Measurements from ENCODE around the gene USP7. TPM values are rescaled to one million over a fixed set of nuclear protein-coding genes. Genes with fewer than 3 reads are reported as not detected.

The USP7 gene
- total RNA-seq, 1 donor from 2014 or later = 96.9 TPM

DNA sequence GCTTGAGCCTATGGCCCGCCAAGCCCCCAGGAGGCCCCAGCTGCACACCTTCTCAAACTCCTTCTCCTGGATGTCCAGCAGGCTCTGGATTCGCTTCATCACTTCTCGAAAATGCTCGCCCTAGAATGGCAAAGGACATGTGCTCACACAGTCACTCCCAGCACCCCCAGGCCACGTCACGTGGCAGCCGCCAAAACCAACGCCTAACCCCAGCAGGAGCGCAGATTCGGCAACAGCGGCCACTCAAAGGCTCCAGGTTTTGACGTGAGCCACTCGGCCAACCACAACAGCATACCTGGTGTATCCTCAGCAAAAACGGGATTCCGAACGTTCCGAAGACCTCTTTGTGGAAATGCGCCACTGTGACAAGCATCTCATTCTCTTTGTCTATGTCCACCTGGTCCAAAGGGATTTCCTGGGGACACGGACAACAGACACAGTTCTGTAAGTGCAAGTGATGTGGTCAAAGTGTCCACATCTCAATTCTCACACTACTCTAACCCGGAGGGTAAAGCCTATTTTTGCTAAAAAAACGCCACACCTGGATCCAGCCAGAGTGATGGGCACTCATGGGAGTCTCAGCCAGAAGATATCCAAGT is 68.9 kb downstream of the USP7 start:
- FAIRE-seq (no peak), DNase-seq (ENCODE audit: low read depth) (no peak)
- Histone ChIP-seq H3K4me2 (ENCODE audit: low read length) (no peak overlapping the region), H3K27ac (ENCODE audit: low read depth, low read length) (no peak overlapping the region), H4K20me1 (ENCODE audit: insufficient read depth, low read length) (peaks cover 40% of the 10 kb centered on the region), H3K27me3 (ENCODE audit: insufficient read depth, low read length) (no peaks in the 10 kb centered on the region), H3K36me3 (ENCODE audit: insufficient read depth, low read length) (peaks cover 60% of the 10 kb centered on the region), H3K9me3 (ENCODE audit: insufficient read depth, low read depth, low read length) (no peaks in the 10 kb centered on the region), H3K4me1 (ENCODE audit: insufficient read depth, low read length) (peaks cover 7% of the 10 kb centered on the region), H3K79me2 (ENCODE audit: insufficient read depth, low read length) (no peaks in the 10 kb centered on the region), H3K9ac (ENCODE audit: low read length) (no peak overlapping the region), H3K4me3 (ENCODE audit: insufficient read depth, low read depth, low read length) (no peak overlapping the region), H2AFZ (ENCODE audit: low read depth, low read length) (no peak overlapping the region)
- Mint-ChIP-seq H3K27me3 (ENCODE audit: low read depth, unreplicated experiment) (no peaks in the 10 kb centered on the region), H3K9me3 (ENCODE audit: unreplicated experiment) (no peaks in the 10 kb centered on the region), H3K27ac (ENCODE audit: unreplicated experiment) (no peak overlapping the region), H3K36me3 (ENCODE audit: low read depth, unreplicated experiment) (peaks cover 20% of the 10 kb centered on the region), H3K4me1 (ENCODE audit: low read depth, unreplicated experiment) (no peaks in the 10 kb centered on the region), H3K4me3 (ENCODE audit: unreplicated experiment) (no peak overlapping the region)
- TF ChIP-seq EZH2 (IDR thresholded peaks at IDR 0.05; ENCODE audit: insufficient read depth, low read length) = no peak
- TF ChIP-seq, protein P1, sequence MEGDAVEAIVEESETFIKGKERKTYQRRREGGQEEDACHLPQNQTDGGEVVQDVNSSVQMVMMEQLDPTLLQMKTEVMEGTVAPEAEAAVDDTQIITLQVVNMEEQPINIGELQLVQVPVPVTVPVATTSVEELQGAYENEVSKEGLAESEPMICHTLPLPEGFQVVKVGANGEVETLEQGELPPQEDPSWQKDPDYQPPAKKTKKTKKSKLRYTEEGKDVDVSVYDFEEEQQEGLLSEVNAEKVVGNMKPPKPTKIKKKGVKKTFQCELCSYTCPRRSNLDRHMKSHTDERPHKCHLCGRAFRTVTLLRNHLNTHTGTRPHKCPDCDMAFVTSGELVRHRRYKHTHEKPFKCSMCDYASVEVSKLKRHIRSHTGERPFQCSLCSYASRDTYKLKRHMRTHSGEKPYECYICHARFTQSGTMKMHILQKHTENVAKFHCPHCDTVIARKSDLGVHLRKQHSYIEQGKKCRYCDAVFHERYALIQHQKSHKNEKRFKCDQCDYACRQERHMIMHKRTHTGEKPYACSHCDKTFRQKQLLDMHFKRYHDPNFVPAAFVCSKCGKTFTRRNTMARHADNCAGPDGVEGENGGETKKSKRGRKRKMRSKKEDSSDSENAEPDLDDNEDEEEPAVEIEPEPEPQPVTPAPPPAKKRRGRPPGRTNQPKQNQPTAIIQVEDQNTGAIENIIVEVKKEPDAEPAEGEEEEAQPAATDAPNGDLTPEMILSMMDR (IDR thresholded peaks at IDR 0.05; ENCODE audit: insufficient read depth, low read depth, low read length) = no peak

DNA sequence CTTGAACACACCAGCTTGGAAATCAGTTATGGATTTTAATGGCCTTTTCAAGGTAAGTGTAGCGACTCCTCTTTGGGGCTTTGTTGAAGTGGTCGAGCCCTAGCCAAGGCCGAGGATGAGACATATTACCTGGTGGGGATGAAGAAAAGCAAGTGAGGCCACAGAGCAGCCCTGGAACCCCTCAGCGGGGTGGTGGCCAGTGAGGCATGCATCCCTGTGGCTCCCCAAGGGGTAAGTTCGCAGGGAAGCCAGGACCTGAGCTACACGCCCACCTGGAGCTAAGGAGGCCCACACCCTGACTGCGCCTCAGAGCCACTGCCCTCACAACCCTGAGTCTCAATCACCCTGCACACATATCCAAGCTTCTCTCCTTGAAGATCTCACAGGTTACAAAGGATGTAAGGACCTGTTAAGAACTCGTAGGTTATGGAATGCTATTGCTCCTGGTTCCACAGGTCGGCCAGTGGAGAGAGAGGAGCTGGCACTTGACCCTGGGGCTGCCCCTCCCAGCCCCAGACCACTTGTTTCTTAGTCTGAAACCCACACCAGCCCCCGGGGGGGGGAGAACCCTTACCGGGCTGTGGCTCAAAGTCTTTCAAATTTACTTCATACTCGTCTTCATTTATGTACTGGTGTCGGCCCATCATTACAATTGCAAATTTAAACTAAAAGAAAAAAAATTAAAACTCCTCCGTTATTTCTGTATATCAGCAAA is 69.6 kb downstream of the USP7 start:
- H3K4me1 Mint-ChIP-seq (ENCODE audit: low read depth, unreplicated experiment) = no peaks in the 10 kb centered on the region
- no peaks in the 10 kb centered on the region for H3K27me3 ChIP-seq (ENCODE audit: insufficient read depth, low read length)
- H3K4me3 Mint-ChIP-seq (ENCODE audit: unreplicated experiment) = no peak overlapping the region
- H3K4me3 ChIP-seq (ENCODE audit: insufficient read depth, low read depth, low read length) = no peak overlapping the region
- no peak for DNase-seq (ENCODE audit: low read depth)
- H3K79me2 ChIP-seq (ENCODE audit: insufficient read depth, low read length) = no peaks in the 10 kb centered on the region
- no peaks in the 10 kb centered on the region for H3K27me3 Mint-ChIP-seq (ENCODE audit: low read depth, unreplicated experiment)
- no peak overlapping the region for H3K9ac ChIP-seq (ENCODE audit: low read length)
- no peak overlapping the region for H3K27ac ChIP-seq (ENCODE audit: low read depth, low read length)
- H3K27ac Mint-ChIP-seq (ENCODE audit: unreplicated experiment) = no peak overlapping the region
- H3K36me3 Mint-ChIP-seq (ENCODE audit: low read depth, unreplicated experiment) = peaks cover 20% of the 10 kb centered on the region
- H3K4me2 ChIP-seq (ENCODE audit: low read length) = no peak overlapping the region
- no peaks in the 10 kb centered on the region for H3K9me3 ChIP-seq (ENCODE audit: insufficient read depth, low read depth, low read length)
- no peak for FAIRE-seq
- peaks cover 7% of the 10 kb centered on the region for H3K4me1 ChIP-seq (ENCODE audit: insufficient read depth, low read length)
- peaks cover 43% of the 10 kb centered on the region for H4K20me1 ChIP-seq (ENCODE audit: insufficient read depth, low read length)
- H3K36me3 ChIP-seq (ENCODE audit: insufficient read depth, low read length) = peaks cover 54% of the 10 kb centered on the region
- no peak overlapping the region for H2AFZ ChIP-seq (ENCODE audit: low read depth, low read length)
- TF ChIP-seq, protein P1 (IDR thresholded peaks at IDR 0.05; ENCODE audit: insufficient read depth, low read depth, low read length) = no peak
- no peak for TF ChIP-seq EZH2 (IDR thresholded peaks at IDR 0.05; ENCODE audit: insufficient read depth, low read length)
- no peaks in the 10 kb centered on the region for H3K9me3 Mint-ChIP-seq (ENCODE audit: unreplicated experiment)

DNA sequence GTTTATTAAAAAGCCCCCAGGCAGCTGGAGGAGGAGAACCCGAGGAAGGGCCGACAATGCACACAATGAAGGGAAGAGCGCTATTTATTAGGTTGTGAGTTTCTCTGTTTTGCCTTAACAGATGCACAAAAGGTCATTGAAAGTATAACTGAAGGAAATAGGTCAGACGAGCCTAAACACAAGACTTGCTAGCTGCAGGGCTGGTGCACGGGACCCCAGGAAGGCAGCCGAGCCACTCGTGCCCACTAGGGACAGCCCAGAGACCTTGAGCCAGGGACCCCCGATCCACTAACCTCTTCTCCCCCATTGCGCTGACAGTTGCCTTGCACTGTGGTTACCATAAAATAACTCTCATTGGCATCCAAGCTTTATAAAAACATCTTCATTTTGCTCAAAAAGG is 70.3 kb downstream of the USP7 start:
- Histone ChIP-seq H3K4me3 (ENCODE audit: insufficient read depth, low read depth, low read length) (no peak overlapping the region), H3K27me3 (ENCODE audit: insufficient read depth, low read length) (no peaks in the 10 kb centered on the region), H3K4me1 (ENCODE audit: insufficient read depth, low read length) (peaks cover 12% of the 10 kb centered on the region), H3K9me3 (ENCODE audit: insufficient read depth, low read depth, low read length) (no peaks in the 10 kb centered on the region), H4K20me1 (ENCODE audit: insufficient read depth, low read length) (peaks cover 51% of the 10 kb centered on the region), H3K36me3 (ENCODE audit: insufficient read depth, low read length) (peaks cover 47% of the 10 kb centered on the region), H3K79me2 (ENCODE audit: insufficient read depth, low read length) (no peaks in the 10 kb centered on the region), H2AFZ (ENCODE audit: low read depth, low read length) (no peak overlapping the region), H3K4me2 (ENCODE audit: low read length) (no peak overlapping the region), H3K27ac (ENCODE audit: low read depth, low read length) (no peak overlapping the region), H3K9ac (ENCODE audit: low read length) (no peak overlapping the region)
- H3K36me3 Mint-ChIP-seq (ENCODE audit: low read depth, unreplicated experiment) = peaks cover 20% of the 10 kb centered on the region
- no peak for DNase-seq (ENCODE audit: low read depth)
- H3K27ac Mint-ChIP-seq (ENCODE audit: unreplicated experiment) = no peak overlapping the region
- H3K4me3 Mint-ChIP-seq (ENCODE audit: unreplicated experiment) = no peak overlapping the region
- no peaks in the 10 kb centered on the region for H3K4me1 Mint-ChIP-seq (ENCODE audit: low read depth, unreplicated experiment)
- no peaks in the 10 kb centered on the region for H3K9me3 Mint-ChIP-seq (ENCODE audit: unreplicated experiment)
- FAIRE-seq = no peak
- TF ChIP-seq, protein P1 (IDR thresholded peaks at IDR 0.05; ENCODE audit: insufficient read depth, low read depth, low read length) = no peak
- no peak for TF ChIP-seq EZH2 (IDR thresholded peaks at IDR 0.05; ENCODE audit: insufficient read depth, low read length)
- H3K27me3 Mint-ChIP-seq (ENCODE audit: low read depth, unreplicated experiment) = no peaks in the 10 kb centered on the region

All from astrocyte (in vitro differentiated cells and primary cell).